ENCODE measurements around the gene TNS3.

TNS3 gene

GRCh38 chr7:47576866-47577306 is 5.0 kb downstream of the TNS3 start:
- ChIA-PET POLR2A (interaction anchor here (0.6 kb wide), 1 partner anchor 9 kb away, joined by 4 read pairs; no protein-coding TSS in a partner anchor), CTCF (interaction anchor here (0.8 to 1.9 kb wide), 6 partner anchors 7 to 83 kb away, joined by 3 to 5 read pairs (median 4); no protein-coding TSS in a partner anchor)
- Histone ChIP-seq H3K27me3 (replicated peaks in 2 of 5; ENCODE audit: control insufficient read depth in 4 of 5, insufficient read depth in 5 of 5, low read length in 4 of 5) (no peaks in the 10 kb centered on the region), H3K27ac (ENCODE audit: insufficient read depth in 1 of 2, low read depth in 1 of 2, low read length in 2 of 2, poor library complexity in 1 of 2, severe bottlenecking in 2 of 2) (peak overlapping the region; percentile 27 to 74), H3K4me1 (ENCODE audit: control extremely low read depth in 1 of 4, control insufficient read depth in 4 of 4, insufficient read depth in 4 of 4, low read length in 3 of 4) (peaks cover 33 to 94% (median 92%) of the 10 kb centered on the region in 4 experiments), H3K4me3 (ENCODE audit: control insufficient read depth in 1 of 7, extremely low read depth in 1 of 7, insufficient read depth in 4 of 7, low read depth in 2 of 7, low read length in 6 of 7) (peak overlapping the region in 3 of 7 experiments; percentile 20 to 34 (median 26)), H3K36me3 (ENCODE audit: control insufficient read depth in 4 of 4, insufficient read depth in 4 of 4, low read length in 3 of 4) (peaks cover 0 to 19% (median 0%) of the 10 kb centered on the region in 4 experiments), H3K9me3 (ENCODE audit: control extremely low read depth in 1 of 5, control insufficient read depth in 4 of 5, insufficient read depth in 2 of 5, low read depth in 1 of 5, low read length in 4 of 5) (no peaks in the 10 kb centered on the region)
- WGBS (ENCODE audit: insufficient coverage) = 62% methylated on average over 15 of the region's 15 CpGs
- DNase-seq = no peak

- Histone ChIP-seq H3K36me3 (ENCODE audit: control insufficient read depth in 4 of 4, insufficient read depth in 4 of 4, low read length in 3 of 4) (peaks cover 0 to 19% (median 0%) of the 10 kb centered on the region in 4 experiments), H3K27me3 (replicated peaks in 2 of 5; ENCODE audit: control insufficient read depth in 4 of 5, insufficient read depth in 5 of 5, low read length in 4 of 5) (no peaks in the 10 kb centered on the region), H3K27ac (ENCODE audit: insufficient read depth in 1 of 2, low read depth in 1 of 2, low read length in 2 of 2, poor library complexity in 1 of 2, severe bottlenecking in 2 of 2) (peak overlapping the region; percentile 27 to 74), H3K9me3 (ENCODE audit: control extremely low read depth in 1 of 5, control insufficient read depth in 4 of 5, insufficient read depth in 2 of 5, low read depth in 1 of 5, low read length in 4 of 5) (no peaks in the 10 kb centered on the region), H3K4me1 (ENCODE audit: control extremely low read depth in 1 of 4, control insufficient read depth in 4 of 4, insufficient read depth in 4 of 4, low read length in 3 of 4) (peaks cover 33 to 99% (median 98%) of the 10 kb centered on the region in 4 experiments), H3K4me3 (ENCODE audit: control insufficient read depth in 1 of 7, extremely low read depth in 1 of 7, insufficient read depth in 4 of 7, low read depth in 2 of 7, low read length in 6 of 7) (peak overlapping the region in 2 of 7 experiments; percentile 26 to 34)
- POLR2A ChIA-PET = no interaction called here
- DNase-seq = peak; percentile 40 to 71 (median 63)
- CTCF ChIA-PET = interaction anchor here (1.2 to 1.6 kb wide), 4 partner anchors 8 to 15 kb away, joined by 3 to 4 read pairs (median 3); no protein-coding TSS in a partner anchor
- WGBS (ENCODE audit: insufficient coverage) = 78% methylated on average over 10 of the region's 13 CpGs
These were observed 5.7 kb downstream of the TNS3 start for GRCh38 chr7:47576031-47576865.

- peak overlapping the region in 3 of 7 experiments; percentile 30 to 61 (median 55) for H3K4me3 ChIP-seq (ENCODE audit: control insufficient read depth in 1 of 7, extremely low read depth in 1 of 7, insufficient read depth in 4 of 7, low read depth in 2 of 7, low read length in 6 of 7)
- 48% methylated on average over 5 of the region's 11 CpGs for WGBS (ENCODE audit: insufficient coverage)
- peak in 2 of 3 donors; percentile 59 to 71 for DNase-seq
- no peaks in the 10 kb centered on the region for H3K9me3 ChIP-seq (ENCODE audit: control extremely low read depth in 1 of 5, control insufficient read depth in 4 of 5, insufficient read depth in 2 of 5, low read depth in 1 of 5, low read length in 4 of 5)
- peak overlapping the region; percentile 29 to 72 for H3K27ac ChIP-seq (ENCODE audit: insufficient read depth in 1 of 2, low read depth in 1 of 2, low read length in 2 of 2, poor library complexity in 1 of 2, severe bottlenecking in 2 of 2)
- peaks cover 0 to 23% (median 0%) of the 10 kb centered on the region in 4 experiments for H3K36me3 ChIP-seq (ENCODE audit: control insufficient read depth in 4 of 4, insufficient read depth in 4 of 4, low read length in 3 of 4)
- POLR2A ChIA-PET = interaction anchor here (1.1 to 1.9 kb wide), 2 partner anchors 78 to 130 kb away, joined by 3 to 9 read pairs; no protein-coding TSS in a partner anchor
- H3K27me3 ChIP-seq (replicated peaks in 2 of 5; ENCODE audit: control insufficient read depth in 4 of 5, insufficient read depth in 5 of 5, low read length in 4 of 5) = no peaks in the 10 kb centered on the region
- H3K4me1 ChIP-seq (ENCODE audit: control extremely low read depth in 1 of 4, control insufficient read depth in 4 of 4, insufficient read depth in 4 of 4, low read length in 3 of 4) = peaks cover 40 to 99% (median 98%) of the 10 kb centered on the region in 4 experiments
- CTCF ChIA-PET = interaction anchor here (0.6 to 1.2 kb wide), 3 partner anchors 39 to 92 kb away, joined by 3 read pairs; no protein-coding TSS in a partner anchor
These were observed 7.2 kb downstream of the TNS3 start for GRCh38 chr7:47574482-47575329.

GRCh38 chr7:47573758-47574481 is 8.0 kb downstream of the TNS3 start:
- 11% methylated on average over 9 of the region's 11 CpGs for WGBS (ENCODE audit: insufficient coverage)
- DNase-seq = peak in 2 of 3 donors; percentile 57 to 72
- H3K27ac ChIP-seq (ENCODE audit: insufficient read depth in 1 of 2, low read depth in 1 of 2, low read length in 2 of 2, poor library complexity in 1 of 2, severe bottlenecking in 2 of 2) = peak overlapping the region; percentile 35 to 72
- H3K4me3 ChIP-seq (ENCODE audit: control insufficient read depth in 1 of 7, extremely low read depth in 1 of 7, insufficient read depth in 4 of 7, low read depth in 2 of 7, low read length in 6 of 7) = peak overlapping the region in 3 of 7 experiments; percentile 30 to 61 (median 55)
- H3K27me3 ChIP-seq (replicated peaks in 2 of 5; ENCODE audit: control insufficient read depth in 4 of 5, insufficient read depth in 5 of 5, low read length in 4 of 5) = no peaks in the 10 kb centered on the region
- no peaks in the 10 kb centered on the region for H3K9me3 ChIP-seq (ENCODE audit: control extremely low read depth in 1 of 5, control insufficient read depth in 4 of 5, insufficient read depth in 2 of 5, low read depth in 1 of 5, low read length in 4 of 5)
- peaks cover 35 to 99% (median 98%) of the 10 kb centered on the region in 4 experiments for H3K4me1 ChIP-seq (ENCODE audit: control extremely low read depth in 1 of 4, control insufficient read depth in 4 of 4, insufficient read depth in 4 of 4, low read length in 3 of 4)
- ChIA-PET POLR2A (interaction anchor here (0.5 to 1.9 kb wide), 3 partner anchors 12 to 77 kb away, joined by 3 to 9 read pairs (median 4); no protein-coding TSS in a partner anchor), CTCF (interaction anchor here (0.6 kb wide), 1 partner anchor 91 kb away, joined by 3 read pairs; no protein-coding TSS in a partner anchor)
- H3K36me3 ChIP-seq (ENCODE audit: control insufficient read depth in 4 of 4, insufficient read depth in 4 of 4, low read length in 3 of 4) = peaks cover 0 to 23% (median 0%) of the 10 kb centered on the region in 4 experiments

GRCh38 chr7:47572939-47573757 is 8.8 kb downstream of the TNS3 start:
- H3K9me3 ChIP-seq (ENCODE audit: control extremely low read depth in 1 of 5, control insufficient read depth in 4 of 5, insufficient read depth in 2 of 5, low read depth in 1 of 5, low read length in 4 of 5) = no peaks in the 10 kb centered on the region
- H3K4me1 ChIP-seq (ENCODE audit: control extremely low read depth in 1 of 4, control insufficient read depth in 4 of 4, insufficient read depth in 4 of 4, low read length in 3 of 4) = peaks cover 34 to 97% (median 97%) of the 10 kb centered on the region in 4 experiments
- no peak for DNase-seq
- ChIA-PET CTCF (interaction anchor here (2.8 kb wide), 1 partner anchor 9 kb away, joined by 10 read pairs; the partner anchor contains the start of gene TNS3), POLR2A (no interaction called here)
- 84% methylated on average over 18 of the region's 19 CpGs for WGBS (ENCODE audit: insufficient coverage)
- peak overlapping the region in 3 of 7 experiments; percentile 33 to 61 (median 55) for H3K4me3 ChIP-seq (ENCODE audit: control insufficient read depth in 1 of 7, extremely low read depth in 1 of 7, insufficient read depth in 4 of 7, low read depth in 2 of 7, low read length in 6 of 7)
- H3K27ac ChIP-seq (ENCODE audit: insufficient read depth in 1 of 2, low read depth in 1 of 2, low read length in 2 of 2, poor library complexity in 1 of 2, severe bottlenecking in 2 of 2) = peak overlapping the region; percentile 35 to 72
- no peaks in the 10 kb centered on the region for H3K27me3 ChIP-seq (replicated peaks in 2 of 5; ENCODE audit: control insufficient read depth in 4 of 5, insufficient read depth in 5 of 5, low read length in 4 of 5)
- peaks cover 0 to 25% (median 0%) of the 10 kb centered on the region in 4 experiments for H3K36me3 ChIP-seq (ENCODE audit: control insufficient read depth in 4 of 4, insufficient read depth in 4 of 4, low read length in 3 of 4)
